H1 (cell line): ENCODE data around the gene RITA1.

ENCODE experiments used
- CEBPB ChIP-seq: IDR thresholded peaks from 2 replicates; pipeline ENCODE4 v1.6.1; 2012; ENCODE audit warnings: low read depth, low read length
- CHD2 ChIP-seq: IDR thresholded peaks from 2 replicates; pipeline ENCODE4 v1.6.1; 2012; ENCODE audit warnings: low read length, improper control_type of control experiment
- CTCF ChIP-seq, 3 experiments: IDR thresholded peaks; 1 replicate in 2 of 3; 2 replicates in 1 of 3; pipeline versions ENCODE4 v1.5.1 to v1.6.1; 2011; ENCODE audit warnings: low read length in 3 of 3, mild to moderate bottlenecking in 3 of 3, inconsistent platforms in 2 of 3, low read depth in 1 of 3, moderate library complexity in 1 of 3; ENCODE audit not compliant: insufficient read depth in 1 of 3; ENCODE audit errors: control extremely low read depth in 1 of 3
- EP300 ChIP-seq, 2 experiments: IDR thresholded peaks; 1 replicate in 1 of 2; 2 replicates in 1 of 2; pipeline ENCODE4 v1.6.1; 2011 to 2012; ENCODE audit warnings: low read depth in 2 of 2, low read length in 2 of 2, mild to moderate bottlenecking in 2 of 2, borderline replicate concordance in 1 of 2, inconsistent platforms in 1 of 2, moderate library complexity in 1 of 2
- EZH2 ChIP-seq: fragments of 200-600 bp; sonication (generic); IDR thresholded peaks from 2 replicates; pipeline ENCODE4 v1.7.1; 2012; ENCODE audit warnings: low read depth, mild to moderate bottlenecking, moderate library complexity, low read length, inconsistent platforms; ENCODE audit not compliant: severe bottlenecking
- JUN ChIP-seq: IDR thresholded peaks from 2 replicates; pipeline ENCODE4 v1.6.1; 2011; ENCODE audit warnings: low read depth, mild to moderate bottlenecking, improper control_type of control experiment, low read length
- POLR2A ChIP-seq, 2 experiments: IDR thresholded peaks; 1 replicate in 1 of 2; 2 replicates in 1 of 2; pipeline ENCODE4 v1.6.1; 2011; ENCODE audit warnings: low read depth in 2 of 2, low read length in 2 of 2, mild to moderate bottlenecking in 2 of 2; ENCODE audit errors: control extremely low read depth in 1 of 2
- POLR2AphosphoS5 ChIP-seq: IDR thresholded peaks from 2 replicates; pipeline ENCODE4 v1.6.1; 2011; ENCODE audit warnings: low read depth, low read length
- RAD21 ChIP-seq, 2 experiments: IDR thresholded peaks in 1 of 2; conservative IDR thresholded peaks in 1 of 2; 2 replicates each; pipeline ENCODE4 v1.6.1; 2011; ENCODE audit warnings: low read depth in 2 of 2, low read length in 2 of 2, improper control_type of control experiment in 1 of 2, inconsistent platforms in 1 of 2, mild to moderate bottlenecking in 1 of 2, moderate library complexity in 1 of 2
- RBBP5 ChIP-seq: IDR thresholded peaks from 2 replicates; pipeline ENCODE4 v1.7.1; 2012; ENCODE audit warnings: low read depth, mild to moderate bottlenecking, inconsistent platforms, low read length, moderate library complexity, borderline replicate concordance
- RXRA ChIP-seq: IDR thresholded peaks from 2 replicates; pipeline ENCODE4 v1.6.1; 2011; ENCODE audit warnings: low read depth, mild to moderate bottlenecking, low read length, moderate library complexity; ENCODE audit not compliant: insufficient read depth
- SIX5 ChIP-seq: IDR thresholded peaks from 2 replicates; pipeline ENCODE4 v1.6.1; 2011; ENCODE audit warnings: mild to moderate bottlenecking, low read depth, low read length
- TF ChIP-seq, protein P1 (sequence below): IDR thresholded peaks from 2 replicates; pipeline ENCODE4 v1.6.1; 2011; ENCODE audit warnings: low read depth, mild to moderate bottlenecking, low read length; ENCODE audit not compliant: insufficient read depth
- TF ChIP-seq, protein P2 (sequence below): IDR thresholded peaks from 2 replicates; pipeline ENCODE4 v1.6.1; 2012; ENCODE audit warnings: inconsistent platforms

- TF ChIP-seq, protein P1, sequence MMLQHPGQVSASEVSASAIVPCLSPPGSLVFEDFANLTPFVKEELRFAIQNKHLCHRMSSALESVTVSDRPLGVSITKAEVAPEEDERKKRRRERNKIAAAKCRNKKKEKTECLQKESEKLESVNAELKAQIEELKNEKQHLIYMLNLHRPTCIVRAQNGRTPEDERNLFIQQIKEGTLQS, result no peak
- TF ChIP-seq POLR2A (IDR thresholded peaks at IDR 0.05; ENCODE audit: control extremely low read depth in 1 of 2, low read depth in 2 of 2, low read length in 2 of 2), result no peak
- TF ChIP-seq EP300 (IDR thresholded peaks at IDR 0.05; ENCODE audit: borderline replicate concordance in 1 of 2, low read depth in 2 of 2, low read length in 2 of 2), result no peak
- no peak for TF ChIP-seq EZH2
- TF ChIP-seq CTCF (IDR thresholded peaks at IDR 0.05; ENCODE audit: control extremely low read depth in 1 of 3, insufficient read depth in 1 of 3, low read depth in 1 of 3, low read length in 3 of 3), result no peak
- no peak for TF ChIP-seq JUN
- no peak for TF ChIP-seq CHD2
- TF ChIP-seq POLR2AphosphoS5, result no peak
- no peak for TF ChIP-seq RAD21 (IDR thresholded peaks at IDR 0.05 in 1 of 2, conservative IDR thresholded peaks at IDR 0.05 in 1 of 2; ENCODE audit: low read depth in 2 of 2, low read length in 2 of 2)
- TF ChIP-seq SIX5, result no peak
- TF ChIP-seq RXRA, result no peak
- TF ChIP-seq, protein P2, sequence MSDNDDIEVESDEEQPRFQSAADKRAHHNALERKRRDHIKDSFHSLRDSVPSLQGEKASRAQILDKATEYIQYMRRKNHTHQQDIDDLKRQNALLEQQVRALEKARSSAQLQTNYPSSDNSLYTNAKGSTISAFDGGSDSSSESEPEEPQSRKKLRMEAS, result no peak
- TF ChIP-seq CEBPB, result no peak
- no peak for TF ChIP-seq RBBP5
These were observed 41.6 kb upstream of the RITA1 start for GRCh38 chr12:113143959-113144358.
